Neural cell (in vitro differentiated cells): ENCODE data around the gene NGF. TPM values are rescaled to one million over a fixed set of nuclear protein-coding genes. Genes with fewer than 3 reads are reported as not detected.

Source experiments
- H2AFZ ChIP-seq: fragments of 200-600, 300-800 bp; sonication (generic), shearing (Covaris generic); 2 replicates; pipeline ENCODE4 v1.6.0; 2014; ENCODE audit warnings: low read depth, mild to moderate bottlenecking, antibody characterized with exemption, low read length, moderate library complexity
- H3F3A ChIP-seq: fragments of 200-600 bp; shearing (Covaris generic); 2 replicates; pipeline ENCODE4 v1.6.1; 2016; ENCODE audit warnings: mild to moderate bottlenecking, moderate library complexity, mixed read lengths, antibody characterized with exemption, low read length; ENCODE audit not compliant: insufficient read depth, poor library complexity, severe bottlenecking
- H3K27ac ChIP-seq: fragments of 200-600, 300-800 bp; sonication (generic), shearing (Covaris generic); 2 replicates; pipeline ENCODE4 v1.5.1; 2014; ENCODE audit warnings: mild to moderate bottlenecking, low read length, moderate library complexity
- H3K27me3 ChIP-seq: fragments of 300-800, 200-600 bp; sonication (generic), shearing (Covaris generic); 2 replicates; pipeline ENCODE4 v1.6.0; 2014; ENCODE audit warnings: mild to moderate bottlenecking, low read depth, low read length, moderate library complexity; ENCODE audit not compliant: insufficient read depth
- H3K36me3 ChIP-seq: fragments of 300-800, 200-600 bp; sonication (generic), shearing (Covaris generic); 2 replicates; pipeline ENCODE4 v1.5.1; 2014; ENCODE audit warnings: mild to moderate bottlenecking, antibody characterized with exemption, low read length, moderate library complexity; ENCODE audit not compliant: insufficient read depth
- H3K4me2 ChIP-seq: fragments of 300-800, 200-600 bp; sonication (generic), shearing (Covaris generic); 2 replicates; pipeline ENCODE4 v1.6.0; 2014; ENCODE audit warnings: mild to moderate bottlenecking, low read length
- H3K4me3 ChIP-seq: fragments of 300-800, 200-600 bp; sonication (generic), shearing (Covaris generic); 2 replicates; pipeline ENCODE4 v1.5.1; 2014; ENCODE audit warnings: mild to moderate bottlenecking, low read length, moderate library complexity
- H3K79me2 ChIP-seq: fragments of 200-600 bp; shearing (Covaris generic); replicated peaks from 2 replicates; pipeline ENCODE4 v1.6.0; 2014; ENCODE audit warnings: mild to moderate bottlenecking, low read length, moderate library complexity; ENCODE audit not compliant: insufficient read depth
- H3K9ac ChIP-seq: fragments of 300-800, 200-600 bp; sonication (generic), shearing (Covaris generic); 2 replicates; pipeline ENCODE4 v1.6.1; 2016; ENCODE audit warnings: mild to moderate bottlenecking, low read length, mixed read lengths
- H3K9me2 ChIP-seq: fragments of 200-600 bp; shearing (Covaris generic); 2 replicates; pipeline ENCODE4 v1.6.1; 2016; ENCODE audit warnings: mild to moderate bottlenecking, low read length, mixed read lengths; ENCODE audit not compliant: insufficient read depth
- H3K9me3 ChIP-seq: fragments of 200-600, 300-800 bp; sonication (generic), shearing (Covaris generic); 2 replicates; pipeline ENCODE4 v1.6.1; 2016; ENCODE audit warnings: mild to moderate bottlenecking, mixed run types, low read length, moderate library complexity, mixed read lengths
- H4K20me1 ChIP-seq: fragments of 200-600 bp; shearing (Covaris generic); 2 replicates; pipeline ENCODE4 v1.6.1; 2016; ENCODE audit warnings: mild to moderate bottlenecking, mixed run types; ENCODE audit not compliant: insufficient read depth
- CTCF ChIP-seq: fragments of 450-650 bp; IDR thresholded peaks from 2 replicates; pipeline ENCODE4 v1.5.1; 2014; ENCODE audit warnings: antibody characterized with exemption, mild to moderate bottlenecking, moderate library complexity; ENCODE audit not compliant: poor library complexity, severe bottlenecking
- EP300 ChIP-seq: fragments of 450-650 bp; conservative IDR thresholded peaks from 2 replicates; pipeline ENCODE4 v1.6.1; 2014; ENCODE audit warnings: antibody characterized with exemption, mild to moderate bottlenecking, moderate library complexity; ENCODE audit not compliant: poor library complexity, severe bottlenecking
- EZH2 ChIP-seq: fragments of 200-600, 300-800 bp; shearing (Covaris generic), sonication (generic); IDR thresholded peaks from 2 replicates; pipeline ENCODE4 v1.6.1; 2014; ENCODE audit warnings: antibody characterized with exemption, low read length, borderline replicate concordance, mild to moderate bottlenecking; ENCODE audit not compliant: insufficient read depth, poor library complexity, severe bottlenecking
- MXI1 ChIP-seq: fragments of 450-650 bp; conservative IDR thresholded peaks from 2 replicates; pipeline ENCODE4 v1.6.1; 2014; ENCODE audit warnings: antibody characterized with exemption, mild to moderate bottlenecking; ENCODE audit not compliant: poor library complexity, severe bottlenecking
- POLR2AphosphoS5 ChIP-seq: IDR thresholded peaks from 2 replicates; pipeline ENCODE4 v1.6.1; 2012
- RAD21 ChIP-seq: fragments of 450-650 bp; conservative IDR thresholded peaks from 2 replicates; pipeline ENCODE4 v1.6.1; 2014; ENCODE audit warnings: antibody characterized with exemption, mild to moderate bottlenecking, moderate library complexity
- REST ChIP-seq: IDR thresholded peaks from 2 replicates; pipeline ENCODE4 v1.6.1; 2012; ENCODE audit warnings: borderline replicate concordance
- SMC3 ChIP-seq: fragments of 450-650 bp; conservative IDR thresholded peaks from 2 replicates; pipeline ENCODE4 v1.6.1; 2014; ENCODE audit warnings: antibody characterized with exemption, mild to moderate bottlenecking, moderate library complexity; ENCODE audit not compliant: poor library complexity
- TAF1 ChIP-seq: IDR thresholded peaks from 2 replicates; pipeline ENCODE4 v1.6.1; 2012; ENCODE audit warnings: low read depth
- polyA plus RNA-seq: library from polyadenylated mRNA; depleted of rRNA; stranded (reverse); fragments of >200 nt; gene quantifications from 2 replicates; pipeline ENCODE4 v1.2.3, GENCODE V29; 2014

Gene NGF
- polyA plus RNA-seq, 1 donor from 2014 or later, result not detected

DNA sequence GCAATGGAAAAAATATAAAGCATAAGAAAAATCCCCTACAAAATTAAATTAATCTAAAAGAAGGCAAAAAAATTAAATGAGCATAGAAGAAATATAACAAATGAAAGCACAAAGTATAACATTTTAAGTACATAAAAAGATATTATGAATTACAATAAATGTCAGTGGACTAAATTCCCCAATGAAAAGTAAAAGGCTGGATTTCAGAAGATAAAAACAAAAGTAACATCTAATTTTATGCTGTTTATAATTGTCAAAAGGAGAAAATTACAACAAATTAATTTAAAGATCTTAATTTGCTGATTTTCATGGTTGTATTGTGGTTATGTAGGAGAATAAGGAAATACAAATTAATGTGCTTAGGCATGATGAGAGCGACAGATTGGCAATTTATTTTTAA, 92.8 kb downstream of the NGF start:
- no peaks in the 10 kb centered on the region for H3K79me2 ChIP-seq
- H3K9me2 ChIP-seq, result peaks cover 6% of the 10 kb centered on the region
- H3K4me2 ChIP-seq, result no peak overlapping the region
- H3K9me3 ChIP-seq, result no peaks in the 10 kb centered on the region
- H3K27ac ChIP-seq, result no peak overlapping the region
- H3K27me3 ChIP-seq, result no peaks in the 10 kb centered on the region
- no peaks in the 10 kb centered on the region for H4K20me1 ChIP-seq
- no peak overlapping the region for H2AFZ ChIP-seq
- H3K9ac ChIP-seq, result no peak overlapping the region
- H3K4me3 ChIP-seq, result no peak overlapping the region
- no peaks in the 10 kb centered on the region for H3F3A ChIP-seq
- H3K36me3 ChIP-seq, result no peaks in the 10 kb centered on the region
- TF ChIP-seq EZH2, result no peak

DNA sequence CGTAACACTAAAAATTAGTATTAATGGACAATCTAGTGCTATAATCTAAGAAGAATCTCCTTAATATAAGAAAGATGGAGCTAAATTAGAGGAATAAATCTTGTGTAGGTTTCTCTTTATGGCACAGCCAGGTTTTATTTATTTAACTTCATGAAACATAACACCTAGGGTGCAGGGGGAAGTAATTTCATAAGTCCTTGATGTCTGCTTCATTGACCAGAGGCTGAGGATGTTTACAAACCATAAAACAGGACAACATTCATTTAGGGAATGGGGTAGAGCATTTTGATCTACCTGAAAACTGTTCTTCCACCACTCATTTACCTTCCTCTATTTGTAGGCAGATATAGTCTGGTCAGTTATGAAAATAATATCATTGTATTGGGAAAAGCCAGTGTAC, 95.5 kb downstream of the NGF start:
- no peak overlapping the region for H2AFZ ChIP-seq
- no peak overlapping the region for H3K27ac ChIP-seq
- no peaks in the 10 kb centered on the region for H3F3A ChIP-seq
- H3K9me2 ChIP-seq, result peaks cover 3% of the 10 kb centered on the region
- H3K9me3 ChIP-seq, result no peaks in the 10 kb centered on the region
- TF ChIP-seq RAD21 (no peak), EP300 (no peak), EZH2 (no peak)
- no peaks in the 10 kb centered on the region for H3K79me2 ChIP-seq
- H3K27me3 ChIP-seq, result no peaks in the 10 kb centered on the region
- no peak overlapping the region for H3K4me2 ChIP-seq
- no peaks in the 10 kb centered on the region for H3K36me3 ChIP-seq
- no peak overlapping the region for H3K9ac ChIP-seq
- H4K20me1 ChIP-seq, result no peaks in the 10 kb centered on the region
- H3K4me3 ChIP-seq, result no peak overlapping the region

DNA sequence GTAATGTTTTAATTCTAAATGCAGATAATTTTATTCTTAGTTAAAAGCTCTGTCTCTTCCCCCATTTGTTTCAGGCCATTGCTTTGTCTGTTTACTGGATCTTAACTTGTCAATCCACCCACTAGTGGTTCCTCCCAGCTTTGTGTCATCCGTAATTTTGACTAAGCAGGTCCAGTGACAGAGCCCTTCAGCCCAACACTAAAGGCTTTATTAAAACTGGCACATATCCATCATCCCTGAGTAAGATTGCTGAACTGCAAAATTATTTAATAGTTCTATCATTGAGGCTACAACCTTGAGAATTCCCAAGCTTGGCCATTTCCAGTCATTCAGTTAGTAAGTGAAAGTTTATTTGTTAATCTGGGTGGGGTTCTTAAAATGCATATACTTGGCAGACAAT, 96.7 kb downstream of the NGF start:
- Histone ChIP-seq H3K27ac (no peak overlapping the region), H3K27me3 (no peaks in the 10 kb centered on the region), H3K79me2 (no peaks in the 10 kb centered on the region), H3K4me2 (no peak overlapping the region), H3K9me3 (no peaks in the 10 kb centered on the region), H2AFZ (no peak overlapping the region), H3F3A (no peaks in the 10 kb centered on the region), H4K20me1 (no peaks in the 10 kb centered on the region), H3K36me3 (no peaks in the 10 kb centered on the region), H3K9ac (no peak overlapping the region), H3K9me2 (no peaks in the 10 kb centered on the region), H3K4me3 (no peak overlapping the region)
- TF ChIP-seq REST, result no peak
- no peak for TF ChIP-seq EZH2
- no peak for TF ChIP-seq EP300
- TF ChIP-seq POLR2AphosphoS5, result no peak
- TF ChIP-seq CTCF, result no peak
- no peak for TF ChIP-seq RAD21
- no peak for TF ChIP-seq TAF1
- no peak for TF ChIP-seq SMC3
- no peak for TF ChIP-seq MXI1
